Neural cell (in vitro differentiated cells): ENCODE results near the gene SLC25A21. TPM values are rescaled to one million over a fixed set of nuclear protein-coding genes. Genes with fewer than 3 reads are reported as not detected.

Experiments
- H2AFZ ChIP-seq: fragments of 200-600, 300-800 bp; sonication (generic), shearing (Covaris generic); 2 replicates; pipeline ENCODE4 v1.6.0; 2014; ENCODE audit warnings: low read depth, mild to moderate bottlenecking, antibody characterized with exemption, low read length, moderate library complexity
- H3F3A ChIP-seq: fragments of 200-600 bp; shearing (Covaris generic); 2 replicates; pipeline ENCODE4 v1.6.1; 2016; ENCODE audit warnings: mild to moderate bottlenecking, moderate library complexity, mixed read lengths, antibody characterized with exemption, low read length; ENCODE audit not compliant: insufficient read depth, poor library complexity, severe bottlenecking
- H3K27ac ChIP-seq: fragments of 200-600, 300-800 bp; sonication (generic), shearing (Covaris generic); 2 replicates; pipeline ENCODE4 v1.5.1; 2014; ENCODE audit warnings: mild to moderate bottlenecking, low read length, moderate library complexity
- H3K27me3 ChIP-seq: fragments of 300-800, 200-600 bp; sonication (generic), shearing (Covaris generic); 2 replicates; pipeline ENCODE4 v1.6.0; 2014; ENCODE audit warnings: mild to moderate bottlenecking, low read depth, low read length, moderate library complexity; ENCODE audit not compliant: insufficient read depth
- H3K36me3 ChIP-seq: fragments of 300-800, 200-600 bp; sonication (generic), shearing (Covaris generic); 2 replicates; pipeline ENCODE4 v1.5.1; 2014; ENCODE audit warnings: mild to moderate bottlenecking, antibody characterized with exemption, low read length, moderate library complexity; ENCODE audit not compliant: insufficient read depth
- H3K4me2 ChIP-seq: fragments of 300-800, 200-600 bp; sonication (generic), shearing (Covaris generic); 2 replicates; pipeline ENCODE4 v1.6.0; 2014; ENCODE audit warnings: mild to moderate bottlenecking, low read length
- H3K4me3 ChIP-seq: fragments of 300-800, 200-600 bp; sonication (generic), shearing (Covaris generic); 2 replicates; pipeline ENCODE4 v1.5.1; 2014; ENCODE audit warnings: mild to moderate bottlenecking, low read length, moderate library complexity
- H3K79me2 ChIP-seq: fragments of 200-600 bp; shearing (Covaris generic); replicated peaks from 2 replicates; pipeline ENCODE4 v1.6.0; 2014; ENCODE audit warnings: mild to moderate bottlenecking, low read length, moderate library complexity; ENCODE audit not compliant: insufficient read depth
- H3K9ac ChIP-seq: fragments of 300-800, 200-600 bp; sonication (generic), shearing (Covaris generic); 2 replicates; pipeline ENCODE4 v1.6.1; 2016; ENCODE audit warnings: mild to moderate bottlenecking, low read length, mixed read lengths
- H3K9me2 ChIP-seq: fragments of 200-600 bp; shearing (Covaris generic); 2 replicates; pipeline ENCODE4 v1.6.1; 2016; ENCODE audit warnings: mild to moderate bottlenecking, low read length, mixed read lengths; ENCODE audit not compliant: insufficient read depth
- H3K9me3 ChIP-seq: fragments of 200-600, 300-800 bp; sonication (generic), shearing (Covaris generic); 2 replicates; pipeline ENCODE4 v1.6.1; 2016; ENCODE audit warnings: mild to moderate bottlenecking, mixed run types, low read length, moderate library complexity, mixed read lengths
- H4K20me1 ChIP-seq: fragments of 200-600 bp; shearing (Covaris generic); 2 replicates; pipeline ENCODE4 v1.6.1; 2016; ENCODE audit warnings: mild to moderate bottlenecking, mixed run types; ENCODE audit not compliant: insufficient read depth
- CTCF ChIP-seq: fragments of 450-650 bp; IDR thresholded peaks from 2 replicates; pipeline ENCODE4 v1.5.1; 2014; ENCODE audit warnings: antibody characterized with exemption, mild to moderate bottlenecking, moderate library complexity; ENCODE audit not compliant: poor library complexity, severe bottlenecking
- EP300 ChIP-seq: fragments of 450-650 bp; conservative IDR thresholded peaks from 2 replicates; pipeline ENCODE4 v1.6.1; 2014; ENCODE audit warnings: antibody characterized with exemption, mild to moderate bottlenecking, moderate library complexity; ENCODE audit not compliant: poor library complexity, severe bottlenecking
- EZH2 ChIP-seq: fragments of 200-600, 300-800 bp; shearing (Covaris generic), sonication (generic); IDR thresholded peaks from 2 replicates; pipeline ENCODE4 v1.6.1; 2014; ENCODE audit warnings: antibody characterized with exemption, low read length, borderline replicate concordance, mild to moderate bottlenecking; ENCODE audit not compliant: insufficient read depth, poor library complexity, severe bottlenecking
- MXI1 ChIP-seq: fragments of 450-650 bp; conservative IDR thresholded peaks from 2 replicates; pipeline ENCODE4 v1.6.1; 2014; ENCODE audit warnings: antibody characterized with exemption, mild to moderate bottlenecking; ENCODE audit not compliant: poor library complexity, severe bottlenecking
- POLR2AphosphoS5 ChIP-seq: IDR thresholded peaks from 2 replicates; pipeline ENCODE4 v1.6.1; 2012
- RAD21 ChIP-seq: fragments of 450-650 bp; conservative IDR thresholded peaks from 2 replicates; pipeline ENCODE4 v1.6.1; 2014; ENCODE audit warnings: antibody characterized with exemption, mild to moderate bottlenecking, moderate library complexity
- SMC3 ChIP-seq: fragments of 450-650 bp; conservative IDR thresholded peaks from 2 replicates; pipeline ENCODE4 v1.6.1; 2014; ENCODE audit warnings: antibody characterized with exemption, mild to moderate bottlenecking, moderate library complexity; ENCODE audit not compliant: poor library complexity
- TAF1 ChIP-seq: IDR thresholded peaks from 2 replicates; pipeline ENCODE4 v1.6.1; 2012; ENCODE audit warnings: low read depth
- polyA plus RNA-seq: library from polyadenylated mRNA; depleted of rRNA; stranded (reverse); fragments of >200 nt; gene quantifications from 2 replicates; pipeline ENCODE4 v1.2.3, GENCODE V29; 2014
- TF ChIP-seq, protein P1 (sequence below): IDR thresholded peaks from 2 replicates; pipeline ENCODE4 v1.6.1; 2012; ENCODE audit warnings: borderline replicate concordance

Gene SLC25A21
- polyA plus RNA-seq, 1 donor from 2014 or later = 0.35 TPM

DNA sequence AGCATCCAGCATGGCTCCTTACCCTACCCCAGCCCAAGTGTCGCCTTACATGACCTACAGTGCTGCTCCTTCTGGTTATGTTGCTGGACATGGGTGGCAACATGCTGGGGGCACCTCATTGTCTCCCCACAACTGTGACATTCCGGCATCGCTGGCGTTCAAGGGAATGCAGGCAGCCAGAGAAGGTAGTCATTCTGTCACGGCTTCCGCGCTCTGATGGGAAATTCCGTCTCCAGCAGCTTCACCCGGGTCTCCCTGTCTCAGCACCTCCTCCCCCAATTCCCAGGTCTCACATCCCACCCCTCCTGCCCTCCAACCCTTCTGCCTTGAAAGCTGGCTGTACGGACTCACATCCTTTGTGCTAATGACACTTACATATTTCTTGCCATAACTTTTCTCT is 496.2 kb downstream of the SLC25A21 start:
- no peak overlapping the region for H3K4me3 ChIP-seq
- H3K79me2 ChIP-seq = no peaks in the 10 kb centered on the region
- H3K9me2 ChIP-seq = no peaks in the 10 kb centered on the region
- no peaks in the 10 kb centered on the region for H3F3A ChIP-seq
- H3K36me3 ChIP-seq = no peaks in the 10 kb centered on the region
- no peak overlapping the region for H3K9ac ChIP-seq
- peaks cover 51% of the 10 kb centered on the region for H3K27me3 ChIP-seq
- no peaks in the 10 kb centered on the region for H4K20me1 ChIP-seq
- TF ChIP-seq TAF1 (no peak), POLR2AphosphoS5 (no peak), CTCF (no peak)
- H2AFZ ChIP-seq = no peak overlapping the region
- H3K4me2 ChIP-seq = no peak overlapping the region
- no peak overlapping the region for H3K27ac ChIP-seq
- H3K9me3 ChIP-seq = no peaks in the 10 kb centered on the region

DNA sequence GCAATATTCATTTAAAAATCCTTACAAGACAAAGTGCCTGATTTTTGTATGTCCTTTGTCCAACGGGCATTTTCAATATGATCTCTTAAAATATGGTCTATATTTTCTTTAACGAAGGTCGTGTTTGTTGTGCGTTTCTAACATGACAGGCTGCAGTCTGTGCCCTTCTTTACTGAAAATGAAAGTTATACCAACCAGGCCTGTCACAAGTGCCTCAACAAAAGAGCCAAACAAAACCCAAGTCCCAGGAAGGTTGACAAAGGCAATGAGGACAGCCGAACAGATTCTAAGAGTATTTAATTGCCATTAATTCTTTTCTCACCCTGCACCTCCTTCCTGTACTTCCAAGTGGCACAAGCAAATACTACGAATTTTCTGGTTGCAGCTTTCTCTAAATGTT is 496.8 kb downstream of the SLC25A21 start:
- Histone ChIP-seq H3K9ac (no peak overlapping the region), H3K9me3 (no peaks in the 10 kb centered on the region), H3F3A (no peaks in the 10 kb centered on the region), H3K9me2 (no peaks in the 10 kb centered on the region), H3K4me3 (no peak overlapping the region), H3K4me2 (no peak overlapping the region), H3K36me3 (no peaks in the 10 kb centered on the region), H2AFZ (no peak overlapping the region), H4K20me1 (no peaks in the 10 kb centered on the region), H3K27ac (no peak overlapping the region), H3K27me3 (peaks cover 58% of the 10 kb centered on the region), H3K79me2 (no peaks in the 10 kb centered on the region)
- TF ChIP-seq EZH2 = no peak
- TF ChIP-seq TAF1 = no peak
- TF ChIP-seq MXI1 = no peak
- TF ChIP-seq POLR2AphosphoS5 = no peak
- no peak for TF ChIP-seq SMC3

GRCh38 chr14:36674659-36675058 is 497.7 kb downstream of the SLC25A21 start:
- no peak overlapping the region for H2AFZ ChIP-seq
- no peaks in the 10 kb centered on the region for H3K9me2 ChIP-seq
- no peaks in the 10 kb centered on the region for H4K20me1 ChIP-seq
- H3K9ac ChIP-seq = no peak overlapping the region
- H3K36me3 ChIP-seq = no peaks in the 10 kb centered on the region
- H3K27me3 ChIP-seq = peaks cover 67% of the 10 kb centered on the region
- no peak overlapping the region for H3K27ac ChIP-seq
- H3K79me2 ChIP-seq = no peaks in the 10 kb centered on the region
- no peaks in the 10 kb centered on the region for H3F3A ChIP-seq
- no peak overlapping the region for H3K4me3 ChIP-seq
- TF ChIP-seq RAD21 (no peak), EP300 (no peak), CTCF (no peak), MXI1 (no peak), SMC3 (no peak), POLR2AphosphoS5 (no peak), EZH2 (no peak), TAF1 (no peak)
- TF ChIP-seq, protein P1, sequence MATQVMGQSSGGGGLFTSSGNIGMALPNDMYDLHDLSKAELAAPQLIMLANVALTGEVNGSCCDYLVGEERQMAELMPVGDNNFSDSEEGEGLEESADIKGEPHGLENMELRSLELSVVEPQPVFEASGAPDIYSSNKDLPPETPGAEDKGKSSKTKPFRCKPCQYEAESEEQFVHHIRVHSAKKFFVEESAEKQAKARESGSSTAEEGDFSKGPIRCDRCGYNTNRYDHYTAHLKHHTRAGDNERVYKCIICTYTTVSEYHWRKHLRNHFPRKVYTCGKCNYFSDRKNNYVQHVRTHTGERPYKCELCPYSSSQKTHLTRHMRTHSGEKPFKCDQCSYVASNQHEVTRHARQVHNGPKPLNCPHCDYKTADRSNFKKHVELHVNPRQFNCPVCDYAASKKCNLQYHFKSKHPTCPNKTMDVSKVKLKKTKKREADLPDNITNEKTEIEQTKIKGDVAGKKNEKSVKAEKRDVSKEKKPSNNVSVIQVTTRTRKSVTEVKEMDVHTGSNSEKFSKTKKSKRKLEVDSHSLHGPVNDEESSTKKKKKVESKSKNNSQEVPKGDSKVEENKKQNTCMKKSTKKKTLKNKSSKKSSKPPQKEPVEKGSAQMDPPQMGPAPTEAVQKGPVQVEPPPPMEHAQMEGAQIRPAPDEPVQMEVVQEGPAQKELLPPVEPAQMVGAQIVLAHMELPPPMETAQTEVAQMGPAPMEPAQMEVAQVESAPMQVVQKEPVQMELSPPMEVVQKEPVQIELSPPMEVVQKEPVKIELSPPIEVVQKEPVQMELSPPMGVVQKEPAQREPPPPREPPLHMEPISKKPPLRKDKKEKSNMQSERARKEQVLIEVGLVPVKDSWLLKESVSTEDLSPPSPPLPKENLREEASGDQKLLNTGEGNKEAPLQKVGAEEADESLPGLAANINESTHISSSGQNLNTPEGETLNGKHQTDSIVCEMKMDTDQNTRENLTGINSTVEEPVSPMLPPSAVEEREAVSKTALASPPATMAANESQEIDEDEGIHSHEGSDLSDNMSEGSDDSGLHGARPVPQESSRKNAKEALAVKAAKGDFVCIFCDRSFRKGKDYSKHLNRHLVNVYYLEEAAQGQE = no peak
- H3K4me2 ChIP-seq = no peak overlapping the region
- H3K9me3 ChIP-seq = no peaks in the 10 kb centered on the region
